Endothelial cell (in vitro differentiated cells): ENCODE data around the gene FAM200B. TPM values are rescaled to one million over a fixed set of nuclear protein-coding genes. Genes with fewer than 3 reads are reported as not detected.

Source experiments
- DNase-seq: peaks from one replicate; pipeline ENCODE4 v3.0.0; 2021; ENCODE audit warnings: low spot score
- H3K27ac Mint-ChIP-seq: one replicate; pipeline ENCODE4 v1.8.0; 2021; ENCODE audit warnings: mixed read lengths, inconsistent platforms; ENCODE audit not compliant: unreplicated experiment
- H3K27me3 Mint-ChIP-seq: one replicate; pipeline ENCODE4 v1.8.0; 2021; ENCODE audit warnings: mild to moderate bottlenecking, moderate library complexity, mixed read lengths, inconsistent platforms; ENCODE audit not compliant: unreplicated experiment
- H3K36me3 Mint-ChIP-seq: one replicate; pipeline ENCODE4 v1.8.0; 2021; ENCODE audit warnings: mild to moderate bottlenecking, low read depth, mixed read lengths, inconsistent platforms; ENCODE audit not compliant: unreplicated experiment
- H3K4me1 Mint-ChIP-seq: one replicate; pipeline ENCODE4 v1.8.0; 2021; ENCODE audit warnings: mild to moderate bottlenecking, mixed read lengths, inconsistent platforms; ENCODE audit not compliant: unreplicated experiment
- H3K4me3 Mint-ChIP-seq: one replicate; pipeline ENCODE4 v1.8.0; 2021; ENCODE audit warnings: mild to moderate bottlenecking, mixed read lengths, inconsistent platforms; ENCODE audit not compliant: unreplicated experiment
- H3K9me3 Mint-ChIP-seq: one replicate; pipeline ENCODE4 v1.8.0; 2021; ENCODE audit warnings: mixed read lengths, inconsistent platforms; ENCODE audit not compliant: unreplicated experiment
- total RNA-seq: library from RNA; stranded (reverse); fragmentation: NEBNext Ultra II Directional; extraction: Animal tissue kit (Norgen Biotek cat#: 25700); gene quantifications from one replicate; pipeline ENCODE4 v1.2.1, GENCODE V29; 2021; ENCODE audit not compliant: unreplicated experiment
- TF ChIP-seq, protein P1 (sequence below): fragments of 200-600 bp; sonication (generic); IDR thresholded peaks from one replicate; pipeline ENCODE4 v1.5.0; 2021; ENCODE audit warnings: antibody characterized with exemption; ENCODE audit not compliant: unreplicated experiment

Gene FAM200B
- total RNA-seq, 1 donor from 2014 or later, result 22.8 TPM

DNA sequence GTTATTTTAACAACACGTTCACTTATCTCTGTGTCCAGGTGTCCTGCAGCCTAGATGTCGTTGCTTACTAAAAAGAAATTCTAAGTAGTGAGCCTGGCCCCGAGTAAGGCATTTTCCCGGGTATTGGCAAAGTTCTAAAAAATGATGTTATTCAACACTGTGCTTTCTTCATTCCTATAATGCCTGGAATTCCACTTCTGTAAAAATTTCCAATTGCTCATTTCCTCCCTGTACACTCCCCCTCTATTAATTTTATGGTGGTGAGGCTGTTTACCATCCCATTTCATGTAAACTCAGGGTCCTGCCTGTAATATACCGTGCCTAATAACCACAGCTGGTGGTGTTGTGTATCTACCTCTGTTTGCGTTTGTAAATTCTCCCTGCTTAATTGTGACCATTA lies 35.5 kb downstream of the FAM200B start:
- H3K4me3 Mint-ChIP-seq, result no peak overlapping the region
- peaks cover 3% of the 10 kb centered on the region for H3K36me3 Mint-ChIP-seq
- H3K27me3 Mint-ChIP-seq, result peaks cover 2% of the 10 kb centered on the region
- H3K9me3 Mint-ChIP-seq, result no peaks in the 10 kb centered on the region
- TF ChIP-seq, protein P1, sequence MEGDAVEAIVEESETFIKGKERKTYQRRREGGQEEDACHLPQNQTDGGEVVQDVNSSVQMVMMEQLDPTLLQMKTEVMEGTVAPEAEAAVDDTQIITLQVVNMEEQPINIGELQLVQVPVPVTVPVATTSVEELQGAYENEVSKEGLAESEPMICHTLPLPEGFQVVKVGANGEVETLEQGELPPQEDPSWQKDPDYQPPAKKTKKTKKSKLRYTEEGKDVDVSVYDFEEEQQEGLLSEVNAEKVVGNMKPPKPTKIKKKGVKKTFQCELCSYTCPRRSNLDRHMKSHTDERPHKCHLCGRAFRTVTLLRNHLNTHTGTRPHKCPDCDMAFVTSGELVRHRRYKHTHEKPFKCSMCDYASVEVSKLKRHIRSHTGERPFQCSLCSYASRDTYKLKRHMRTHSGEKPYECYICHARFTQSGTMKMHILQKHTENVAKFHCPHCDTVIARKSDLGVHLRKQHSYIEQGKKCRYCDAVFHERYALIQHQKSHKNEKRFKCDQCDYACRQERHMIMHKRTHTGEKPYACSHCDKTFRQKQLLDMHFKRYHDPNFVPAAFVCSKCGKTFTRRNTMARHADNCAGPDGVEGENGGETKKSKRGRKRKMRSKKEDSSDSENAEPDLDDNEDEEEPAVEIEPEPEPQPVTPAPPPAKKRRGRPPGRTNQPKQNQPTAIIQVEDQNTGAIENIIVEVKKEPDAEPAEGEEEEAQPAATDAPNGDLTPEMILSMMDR, result no peak
- H3K27ac Mint-ChIP-seq, result no peak overlapping the region
- DNase-seq, result no peak
- H3K4me1 Mint-ChIP-seq, result no peaks in the 10 kb centered on the region

DNA sequence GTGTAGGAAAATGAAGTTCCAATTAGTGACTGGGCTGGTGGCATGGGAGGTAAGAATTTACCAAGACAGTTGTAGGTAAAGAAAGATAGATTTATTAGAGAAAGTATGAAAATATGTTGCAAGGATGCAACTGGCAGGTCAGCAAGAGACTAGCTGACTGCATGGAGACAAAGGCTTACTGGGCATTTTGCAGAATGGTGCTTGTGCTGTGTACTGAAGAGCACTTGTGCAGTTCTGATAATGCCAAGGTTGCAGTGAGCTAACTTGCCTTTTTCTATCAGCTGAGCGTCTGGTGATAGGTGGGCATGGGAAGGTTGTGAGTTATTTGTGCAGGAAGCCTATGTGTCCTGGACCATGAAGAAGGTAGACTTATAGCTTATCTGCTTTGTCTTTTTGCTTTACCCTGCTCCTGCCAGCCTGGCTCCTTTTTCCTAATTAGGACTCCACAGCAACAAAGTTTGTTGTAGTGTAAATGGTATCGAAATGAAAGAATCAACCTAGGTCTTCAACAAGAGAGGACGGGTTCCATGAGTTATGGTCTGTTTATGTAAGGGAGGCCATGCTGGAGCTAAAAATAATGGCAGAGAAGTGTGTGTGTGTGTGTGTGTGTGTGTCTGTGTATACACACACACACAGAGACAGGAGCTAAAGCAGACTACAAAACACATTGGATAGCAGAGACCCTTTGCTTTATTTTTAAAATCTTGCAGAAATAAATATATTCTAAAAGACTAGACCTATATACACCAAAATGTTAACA lies 36.2 kb downstream of the FAM200B start:
- Mint-ChIP-seq H3K27me3 (peaks cover 2% of the 10 kb centered on the region), H3K9me3 (no peaks in the 10 kb centered on the region), H3K27ac (no peak overlapping the region), H3K36me3 (peaks cover 3% of the 10 kb centered on the region), H3K4me3 (no peak overlapping the region), H3K4me1 (no peaks in the 10 kb centered on the region)
- TF ChIP-seq, protein P1, result no peak
- no peak for DNase-seq

DNA sequence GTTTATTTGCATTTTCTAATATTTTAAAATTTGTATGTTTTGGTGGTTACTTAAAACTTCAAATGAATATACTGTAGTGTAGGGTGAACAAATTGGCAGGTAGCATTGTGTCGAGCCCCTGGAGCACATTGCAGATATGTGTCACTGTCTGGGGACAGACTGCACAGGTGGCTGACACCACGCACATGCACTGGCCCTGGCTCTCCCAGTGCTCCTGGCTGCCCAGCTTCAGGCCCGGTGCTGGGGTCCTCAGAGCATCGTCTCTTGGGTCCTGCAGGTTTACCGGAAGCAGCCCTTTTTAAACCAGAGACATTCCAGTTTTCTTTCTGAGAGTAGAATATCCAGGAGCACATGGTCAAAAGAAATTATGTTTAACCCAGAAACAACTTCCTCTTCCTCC lies 36.8 kb downstream of the FAM200B start:
- no peaks in the 10 kb centered on the region for H3K4me1 Mint-ChIP-seq
- H3K27ac Mint-ChIP-seq, result no peak overlapping the region
- TF ChIP-seq, protein P1, result no peak
- H3K9me3 Mint-ChIP-seq, result no peaks in the 10 kb centered on the region
- no peak for DNase-seq
- H3K4me3 Mint-ChIP-seq, result no peak overlapping the region
- peaks cover 3% of the 10 kb centered on the region for H3K36me3 Mint-ChIP-seq
- H3K27me3 Mint-ChIP-seq, result peaks cover 2% of the 10 kb centered on the region

DNA sequence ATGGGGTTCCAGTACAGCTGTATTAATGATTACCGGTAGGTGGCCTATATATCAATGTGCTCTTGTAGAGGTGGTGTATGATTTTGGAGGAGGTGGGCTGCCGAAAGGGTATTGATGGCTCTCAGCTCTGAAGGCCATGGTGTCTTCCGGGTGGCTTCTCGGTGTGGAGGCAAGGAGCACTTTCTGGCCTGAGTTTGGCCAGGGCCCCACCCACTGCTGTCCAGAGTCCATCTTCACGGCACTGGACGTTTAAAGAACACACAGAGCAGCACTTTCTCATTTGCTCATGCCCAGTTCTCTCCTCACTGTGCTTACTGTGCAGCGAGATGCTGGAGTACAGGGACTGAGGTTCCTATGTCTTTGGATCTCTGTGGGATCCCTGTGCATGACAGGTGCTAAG lies 37.3 kb downstream of the FAM200B start:
- peaks cover 3% of the 10 kb centered on the region for H3K36me3 Mint-ChIP-seq
- H3K4me1 Mint-ChIP-seq, result no peaks in the 10 kb centered on the region
- H3K4me3 Mint-ChIP-seq, result no peak overlapping the region
- peaks cover 2% of the 10 kb centered on the region for H3K27me3 Mint-ChIP-seq
- H3K9me3 Mint-ChIP-seq, result no peaks in the 10 kb centered on the region
- TF ChIP-seq, protein P1, result no peak
- H3K27ac Mint-ChIP-seq, result no peak overlapping the region
- no peak for DNase-seq

DNA sequence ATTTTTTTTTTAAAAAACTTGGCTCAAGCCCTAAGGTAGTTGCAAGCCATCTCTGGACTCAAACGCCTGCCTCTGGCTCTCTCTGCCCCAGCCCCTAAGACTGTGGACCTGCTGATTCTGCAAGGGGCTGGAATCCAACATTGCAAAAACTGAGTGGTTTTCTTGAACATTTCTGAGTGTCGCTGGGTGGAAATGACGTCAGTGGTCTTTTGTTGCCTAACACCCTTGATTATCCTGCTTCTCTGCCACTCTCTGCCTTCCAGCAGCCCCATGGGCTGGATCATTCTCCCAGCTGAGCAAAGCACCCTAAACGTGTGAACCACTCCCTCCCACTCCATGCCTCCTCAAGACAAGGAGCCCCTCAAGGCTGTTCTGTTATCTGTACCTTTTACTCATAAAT lies 37.9 kb downstream of the FAM200B start:
- no peak overlapping the region for H3K4me3 Mint-ChIP-seq
- no peaks in the 10 kb centered on the region for H3K9me3 Mint-ChIP-seq
- H3K27me3 Mint-ChIP-seq, result peaks cover 2% of the 10 kb centered on the region
- no peak for DNase-seq
- H3K4me1 Mint-ChIP-seq, result no peaks in the 10 kb centered on the region
- peaks cover 3% of the 10 kb centered on the region for H3K36me3 Mint-ChIP-seq
- H3K27ac Mint-ChIP-seq, result no peak overlapping the region
- TF ChIP-seq, protein P1, result no peak
